ENCODE results near the gene PEX1.
"Not testable (repeated sequence)": the region's sequence is repeated elsewhere in the genome, so short reads cannot be mapped to it uniquely, and the experiment has no call there.

PEX1 gene

GRCh38 chr7:92503767-92504166 lies 24.6 kb downstream of the PEX1 start:
- no peak for DNase-seq

DNA sequence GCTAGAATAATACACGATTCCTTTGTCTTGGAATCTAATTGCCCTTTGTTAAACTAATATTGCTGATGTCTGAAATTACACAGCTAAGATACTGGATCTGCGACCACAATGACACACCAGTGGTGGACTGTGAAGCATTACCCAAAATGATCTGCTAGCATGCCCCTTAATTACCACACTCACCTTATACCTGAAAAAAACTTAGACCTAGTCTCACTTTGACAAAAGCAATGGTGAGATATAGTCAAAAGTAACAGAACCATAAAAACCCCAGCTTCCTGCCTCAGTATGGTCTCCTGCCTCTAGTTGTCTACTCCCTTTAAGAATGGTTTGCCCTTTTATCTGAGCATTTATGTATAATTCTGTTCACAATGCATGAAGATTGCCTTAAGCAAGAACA lies 29.8 kb downstream of the PEX1 start:
- DNase-seq = no peak

DNA sequence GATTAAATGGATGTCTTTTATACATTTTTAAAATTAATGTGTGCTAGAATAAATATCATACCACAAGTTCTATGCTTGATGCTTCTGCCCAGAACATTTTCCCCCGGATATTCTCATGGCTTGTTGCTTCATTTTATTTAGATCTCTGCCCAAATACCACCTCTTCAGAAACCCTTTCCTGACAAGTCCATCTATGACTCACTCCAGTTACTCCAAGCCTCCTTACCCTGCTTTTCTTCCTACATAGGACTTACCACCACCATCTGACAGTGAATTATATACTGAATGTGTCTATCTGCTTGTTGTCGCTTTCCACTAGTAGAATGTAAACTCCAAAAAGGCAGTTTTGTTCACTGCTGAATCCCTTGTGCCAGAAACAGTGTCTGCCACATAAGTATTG lies 31.4 kb downstream of the PEX1 start:
- no peak for DNase-seq

GRCh38 chr7:92489634-92490033 lies 38.7 kb downstream of the PEX1 start:
- no peak for DNase-seq

GRCh38 chr7:92487804-92488203 lies 40.5 kb downstream of the PEX1 start:
- no peak for DNase-seq

DNA sequence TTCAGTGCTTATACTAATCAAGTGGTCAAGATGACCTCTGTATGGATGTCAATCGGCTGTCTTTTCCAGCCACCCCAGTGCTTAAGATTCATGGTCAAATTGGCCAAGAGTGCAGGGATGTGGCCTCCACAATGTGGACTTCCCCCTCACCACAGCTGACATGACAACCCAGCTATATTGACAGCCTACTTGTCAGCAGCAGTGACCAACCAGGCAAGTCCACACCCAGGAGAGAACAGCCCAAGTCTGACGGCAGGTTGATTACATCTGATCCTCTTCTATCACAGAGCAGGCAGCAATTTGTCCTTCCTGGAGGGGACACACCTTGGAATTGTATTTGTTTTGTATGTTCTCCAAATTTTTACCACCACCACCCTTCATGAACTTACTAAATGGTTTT lies 42.3 kb downstream of the PEX1 start:
- no peak for DNase-seq

GRCh38 chr7:92485267-92485892 lies 42.9 kb downstream of the PEX1 start:
- no peak for DNase-seq

DNA sequence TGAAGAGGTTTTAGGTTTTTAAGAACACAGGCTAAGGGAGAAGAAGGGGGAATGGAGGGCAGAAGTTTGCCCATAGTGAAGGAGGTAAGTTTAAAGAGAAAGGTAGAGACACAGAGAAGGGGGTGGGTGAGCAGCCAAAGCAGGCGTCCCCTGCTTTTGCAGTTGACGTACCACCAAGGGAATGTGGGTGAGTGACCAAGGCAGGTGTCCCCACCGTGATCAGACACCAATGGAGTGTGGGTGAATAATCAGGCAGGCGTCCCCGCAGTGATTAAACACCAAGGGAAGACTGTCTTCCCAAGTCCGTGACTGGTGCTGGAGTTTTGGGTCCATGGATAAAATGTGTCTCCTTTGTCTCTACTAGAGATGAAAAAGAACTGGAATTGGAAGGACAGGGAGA lies 44.1 kb downstream of the PEX1 start:
- DNase-seq = not testable (repeated sequence)

GRCh38 chr7:92483624-92484023 lies 44.7 kb downstream of the PEX1 start:
- DNase-seq = not testable (repeated sequence)

DNA sequence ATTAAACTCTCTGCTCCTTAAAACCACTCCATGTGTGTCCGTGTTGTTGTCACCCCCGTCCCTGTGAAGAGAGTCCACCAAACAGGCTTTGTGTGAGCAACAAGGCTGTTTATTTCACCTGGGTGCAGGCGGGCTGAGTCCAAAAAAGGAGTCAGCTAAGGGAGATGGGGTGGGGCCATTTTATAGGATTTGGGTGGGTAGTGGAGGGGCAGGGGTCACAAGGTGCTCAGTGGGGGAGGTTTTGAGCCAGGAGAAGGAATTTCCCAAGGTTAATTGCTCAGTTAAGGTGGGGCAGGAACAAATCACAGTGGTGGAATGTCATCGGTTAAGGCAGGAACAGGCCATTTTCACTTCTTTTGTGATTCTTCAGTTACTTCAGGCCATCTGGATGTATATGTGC lies 49.2 kb downstream of the PEX1 start:
- not testable (repeated sequence) for DNase-seq

DNA sequence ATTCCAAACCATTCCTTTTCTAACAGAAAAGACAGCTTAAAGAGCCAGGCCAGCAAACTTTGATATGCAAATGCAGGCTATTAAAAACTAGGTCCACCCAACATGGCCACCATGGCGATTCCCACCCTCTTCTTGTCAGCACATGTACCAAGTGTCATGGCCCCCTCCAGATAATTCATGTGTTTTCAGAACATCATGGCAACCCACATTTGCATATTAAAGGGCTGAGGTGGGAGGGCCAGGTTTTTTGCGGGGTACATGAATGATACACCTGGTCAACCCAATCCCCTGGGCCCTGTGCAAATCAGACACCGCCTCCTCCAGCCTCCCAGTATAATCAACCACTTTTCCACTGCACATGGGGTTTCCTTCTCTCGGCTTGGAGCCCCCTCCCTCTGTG lies 49.6 kb downstream of the PEX1 start:
- no peak for DNase-seq

- DNase-seq = no peak
Measured at GRCh38 chr7:92478095-92478494, 50.2 kb downstream of the PEX1 start.

DNA sequence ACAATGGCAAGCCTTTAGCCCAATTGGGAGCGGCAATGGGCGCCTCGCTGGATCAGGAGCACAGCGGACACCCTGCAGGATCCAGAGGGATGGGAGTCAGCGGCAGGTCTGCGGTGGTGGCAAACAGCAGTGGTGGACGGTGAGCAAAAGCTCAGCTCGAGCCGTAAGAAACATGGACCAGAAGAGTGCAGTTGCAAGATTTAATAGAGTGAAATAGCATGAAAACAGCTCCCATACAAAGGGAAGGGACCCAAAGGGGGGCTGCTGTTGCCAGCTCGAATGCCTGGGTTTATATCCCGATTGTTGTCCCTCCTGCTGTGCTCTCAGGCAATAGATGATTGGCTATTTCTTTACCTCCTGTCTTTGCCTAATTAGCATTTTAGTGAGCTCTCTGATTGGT lies 50.6 kb downstream of the PEX1 start, which contains the start of gene ERVW-1:
Gene ERVW-1, minus strand, starts transcription at position 266 of the 400 bp plus-strand sequence. CDS start 7,565 bp downstream, outside the sequence.
- not testable (repeated sequence) for DNase-seq

- DNase-seq = not testable (repeated sequence)
Measured at GRCh38 chr7:92475851-92476590, 52.3 kb downstream of the PEX1 start.

GRCh38 chr7:92475261-92475770 lies 53.0 kb downstream of the PEX1 start:
- DNase-seq = not testable (repeated sequence)

DNA sequence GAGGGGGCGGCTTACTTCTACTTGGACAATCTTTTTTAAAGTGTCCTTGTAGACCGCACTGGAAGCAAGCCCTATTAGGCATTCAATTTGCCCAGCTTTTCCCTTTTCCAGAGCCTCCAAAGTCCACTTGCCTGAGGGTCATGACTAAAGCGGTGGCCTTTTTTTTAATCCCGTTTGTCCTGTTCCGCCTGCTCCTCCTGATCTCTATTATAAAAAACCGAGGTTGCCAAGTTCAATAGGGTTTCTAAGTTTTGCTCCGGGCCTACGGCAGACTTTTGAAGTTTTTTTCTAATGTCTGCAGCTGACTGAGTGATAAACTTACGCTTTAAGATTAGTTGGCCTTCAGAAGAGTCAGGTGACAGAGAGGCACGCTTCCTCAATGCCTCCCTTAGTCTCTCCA lies 54.3 kb downstream of the PEX1 start:
- not testable (repeated sequence) for DNase-seq

- DNase-seq = not testable (repeated sequence)
Measured at GRCh38 chr7:92468589-92468988, 59.7 kb downstream of the PEX1 start.

DNA sequence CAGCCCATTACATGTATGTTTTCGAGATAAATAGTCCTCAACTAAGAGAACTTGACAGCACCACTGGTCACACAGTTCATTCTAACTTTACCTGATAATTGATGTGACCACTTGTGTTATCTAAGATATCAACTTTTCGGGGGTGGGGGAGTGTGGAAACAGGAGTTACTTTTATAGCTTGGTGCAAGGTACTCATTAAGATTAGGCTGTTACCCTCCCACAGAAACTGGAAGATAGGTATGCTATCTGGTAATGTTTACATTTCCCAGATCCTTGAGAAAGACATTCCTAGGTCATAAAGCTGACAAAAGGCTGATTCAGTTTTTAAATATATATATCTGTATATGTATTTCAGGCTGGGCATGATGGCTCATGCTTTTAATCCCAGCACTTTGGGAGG lies 61.6 kb downstream of the PEX1 start:
- DNase-seq = no peak

- DNase-seq = no peak
Measured at GRCh38 chr7:92464515-92464914, 63.8 kb downstream of the PEX1 start.

DNA sequence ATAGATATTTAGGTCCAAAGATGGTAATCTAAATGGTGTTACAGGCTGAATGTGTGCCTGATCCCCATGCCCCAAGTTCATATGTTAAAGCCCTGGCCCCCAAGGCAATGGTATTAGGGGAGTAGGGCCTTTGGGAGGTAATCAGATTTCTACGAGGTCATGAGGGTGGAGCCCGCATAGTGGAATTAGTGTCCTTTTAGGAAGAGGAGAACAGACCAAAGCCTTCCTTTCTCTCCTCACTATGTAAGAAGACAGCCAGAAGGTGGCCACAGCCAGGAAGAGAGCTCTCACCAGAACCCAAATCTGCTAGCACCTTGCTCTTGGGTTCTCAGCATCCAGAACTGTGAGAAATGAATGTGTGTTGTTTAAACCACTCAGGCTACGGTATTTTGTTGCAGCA lies 65.8 kb downstream of the PEX1 start:
- DNase-seq = no peak

DNA sequence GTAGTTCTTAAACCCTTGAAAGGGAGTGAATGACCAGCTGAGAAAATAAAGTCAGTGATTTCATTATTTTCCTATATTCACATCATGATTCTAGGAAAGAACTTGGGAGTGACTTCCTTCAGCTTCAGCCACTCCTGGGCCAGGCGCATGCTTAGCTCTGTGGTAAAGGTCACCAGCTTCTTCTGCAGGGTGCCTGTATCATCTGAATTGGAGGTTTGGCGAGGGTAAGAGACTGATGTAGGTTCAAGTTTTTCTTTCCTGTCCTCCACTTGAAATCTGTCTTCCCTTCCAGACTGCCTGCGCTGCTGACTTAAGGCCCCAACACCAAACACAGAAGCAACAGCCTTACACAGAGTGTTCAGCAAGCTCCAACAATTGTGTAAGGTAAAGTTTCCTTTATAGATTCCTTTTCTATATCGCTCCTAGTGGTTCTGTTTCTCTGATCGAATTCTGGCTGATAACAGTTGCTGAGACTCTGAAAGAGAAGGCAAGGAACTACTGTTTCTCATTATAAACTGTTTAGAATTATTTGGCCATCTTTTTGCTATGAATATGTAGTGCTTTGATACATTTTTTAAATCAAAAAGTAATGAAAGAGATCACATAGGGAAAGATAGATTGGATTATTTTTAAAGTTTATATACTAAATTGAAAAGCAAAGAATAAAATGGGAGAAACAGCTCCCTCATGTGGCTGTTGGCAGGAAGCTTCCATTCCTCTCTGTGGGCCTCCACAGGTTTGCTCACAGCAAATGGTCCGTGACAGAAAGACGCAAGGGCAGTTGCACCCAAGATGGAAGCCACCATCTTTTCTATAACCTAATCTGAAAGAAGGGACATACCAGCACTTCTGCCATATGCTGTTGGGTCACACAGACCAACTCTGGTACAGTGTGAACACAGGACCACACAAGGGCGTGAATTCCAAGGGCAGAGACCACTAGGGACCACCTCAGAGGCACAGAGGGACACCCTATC lies 67.0 kb downstream of the PEX1 start:
- DNase-seq = peak; percentile 6

DNA sequence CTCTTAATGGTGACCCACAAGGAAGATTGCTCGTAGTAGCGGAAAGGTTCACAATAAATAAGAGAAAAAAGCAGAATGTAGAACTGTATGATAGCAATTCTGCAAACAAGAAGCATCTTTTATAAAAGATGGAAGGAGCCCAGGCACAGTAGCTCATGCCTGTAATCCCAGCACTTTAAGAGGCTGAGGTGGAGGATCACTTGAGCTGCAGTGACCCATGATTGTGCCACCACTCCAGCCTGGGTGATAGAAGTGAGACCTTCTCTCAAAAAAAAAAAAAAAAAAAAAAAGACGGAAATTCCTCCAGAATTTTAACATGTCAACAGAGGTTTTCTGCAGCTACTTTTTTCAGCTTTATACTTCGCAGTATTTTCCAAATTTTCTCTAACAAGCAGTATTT lies 67.8 kb downstream of the PEX1 start:
- no peak for DNase-seq

GRCh38 chr7:92460109-92460508 lies 68.2 kb downstream of the PEX1 start:
- DNase-seq = no peak
